Dedifferentiated amniotic fluid mesenchymal stem cell (primary cell): ENCODE data around the gene NUP50.

Experiments
- DNase-seq: peaks from one replicate; pipeline ENCODE4 v3.0.0-alpha.2; 2016; ENCODE audit errors: extremely low spot score

The NUP50 gene

DNA sequence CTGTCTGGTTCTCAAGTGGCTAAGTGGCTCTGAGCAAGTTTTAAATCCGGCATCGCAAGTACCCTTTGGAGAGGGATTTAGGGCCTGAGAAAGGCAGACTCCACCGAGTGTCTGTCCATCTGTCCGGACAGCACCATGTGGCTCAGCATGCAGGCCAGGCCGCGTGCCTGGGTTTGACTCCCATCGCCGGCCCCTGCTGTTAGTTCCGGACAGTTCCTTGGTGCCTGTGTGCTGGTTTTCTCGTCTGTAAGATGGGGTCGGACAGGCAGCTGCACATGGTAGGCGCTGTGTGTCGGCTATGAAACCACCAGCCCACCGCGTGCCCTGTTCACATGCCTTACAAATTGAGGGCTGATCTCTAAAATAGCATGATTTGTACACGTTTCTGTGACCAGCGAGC is 31.0 kb downstream of the NUP50 start:
- DNase-seq = no peak

DNA sequence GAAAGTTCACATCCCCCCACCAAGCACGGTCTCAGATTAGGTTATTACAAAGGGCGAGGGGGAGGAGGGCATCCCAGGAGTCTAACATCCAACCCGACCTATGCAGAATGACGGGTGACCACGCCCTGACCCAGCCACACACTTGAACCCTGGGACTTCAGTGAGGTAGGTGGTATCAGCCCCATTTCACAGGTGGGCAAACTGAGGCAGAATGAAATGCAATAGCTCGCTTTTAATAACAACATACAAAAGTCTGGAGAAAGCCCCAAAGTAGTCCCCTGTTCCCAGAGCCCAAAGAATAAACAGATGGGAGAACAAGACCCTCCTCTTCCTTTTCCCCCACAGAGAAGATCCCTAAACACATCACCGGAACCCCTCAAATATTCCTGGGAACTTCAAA is 31.9 kb downstream of the NUP50 start:
- no peak for DNase-seq

DNA sequence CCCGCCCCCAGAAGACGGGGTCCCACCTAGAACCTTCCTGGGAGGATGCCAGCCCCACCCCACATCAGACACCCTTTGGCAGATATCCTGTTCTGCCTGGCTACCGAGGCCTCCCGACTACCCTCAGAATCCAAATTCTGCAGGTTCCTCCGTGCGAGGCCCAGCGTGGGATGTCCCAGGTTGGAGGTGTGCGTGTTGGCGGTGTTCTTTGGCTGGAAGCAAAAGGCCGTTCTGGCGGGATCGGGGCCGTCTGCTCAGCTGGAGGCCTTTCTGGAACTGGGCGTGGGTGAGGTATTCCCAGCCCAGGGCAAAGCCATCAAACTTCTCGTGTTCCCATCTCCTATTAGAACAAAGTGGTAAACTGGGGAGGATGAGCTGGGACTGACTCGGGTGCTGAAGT is 32.6 kb downstream of the NUP50 start:
- DNase-seq = no peak

DNA sequence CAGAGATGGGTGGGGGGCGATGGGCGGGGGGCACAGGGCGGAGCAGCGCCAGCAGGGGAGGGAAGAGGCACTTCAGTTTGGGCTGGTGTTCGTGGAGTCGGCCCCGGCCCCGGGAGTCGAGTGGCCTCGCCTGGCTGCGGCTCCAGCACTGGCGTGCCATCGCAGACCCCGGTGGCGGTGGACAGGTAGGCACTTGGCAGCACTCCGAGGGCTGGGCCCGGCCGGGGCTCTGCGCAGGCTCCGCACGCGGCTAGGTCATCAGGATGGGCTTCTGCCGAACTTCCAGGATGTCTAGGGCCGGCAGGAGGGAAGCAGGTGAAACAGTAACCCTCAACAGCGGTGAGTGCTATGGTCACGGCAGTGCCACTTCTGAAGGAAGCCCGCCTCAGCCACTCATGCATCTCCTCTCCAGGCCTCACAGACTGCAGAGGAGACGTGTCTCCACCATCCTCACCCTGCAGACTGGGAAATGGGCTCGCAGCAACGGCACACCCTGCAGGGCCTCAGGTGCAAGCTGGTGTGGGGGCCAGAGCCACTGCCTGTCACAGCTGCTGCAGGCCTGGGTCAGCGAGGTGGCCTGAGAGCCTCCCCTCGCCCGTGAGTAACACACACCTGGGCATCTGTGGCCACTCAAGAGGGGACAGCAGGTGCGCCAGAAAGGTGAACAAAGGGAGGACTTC is 33.3 kb downstream of the NUP50 start:
- DNase-seq = no peak

DNA sequence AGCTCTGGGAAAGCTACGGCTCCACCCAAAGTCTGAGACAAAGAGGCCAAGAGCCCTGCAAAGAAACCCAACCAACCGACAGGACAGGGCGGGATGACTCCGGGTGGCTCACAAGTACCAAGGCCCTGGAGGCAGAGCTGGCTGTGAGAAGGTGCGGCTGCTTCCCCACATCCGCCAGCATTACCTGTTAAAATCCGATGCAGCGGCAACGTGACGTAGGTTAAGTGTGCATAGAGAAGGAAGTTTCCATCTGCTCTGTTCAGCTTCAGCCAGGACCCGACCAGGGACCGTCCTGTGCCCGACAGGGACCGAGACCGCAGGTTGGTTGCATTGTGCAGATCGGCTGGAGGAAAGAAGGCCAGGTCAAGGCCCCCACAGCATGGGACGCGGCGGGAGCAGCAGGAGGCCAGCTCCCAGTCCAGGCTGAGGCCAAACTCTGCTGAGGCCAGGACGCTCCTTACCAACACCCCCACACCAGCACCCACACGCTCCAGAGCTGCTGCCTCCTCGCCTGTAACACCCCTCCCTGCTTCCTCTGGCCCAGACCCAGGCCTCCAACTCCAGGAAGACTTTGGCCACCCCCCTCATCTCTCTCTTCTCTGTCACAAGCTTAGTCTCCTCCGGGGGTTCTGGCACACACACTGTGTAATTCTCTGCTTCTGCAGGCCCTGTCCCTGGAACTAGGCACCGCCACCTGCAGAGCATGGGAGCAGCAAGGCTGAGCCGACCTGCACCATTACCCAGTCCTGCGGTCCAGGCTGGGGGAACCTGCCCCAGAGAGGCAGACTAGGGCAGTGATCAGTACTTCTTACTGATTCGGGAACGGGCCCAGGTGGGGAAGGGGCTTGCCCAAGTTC is 34.1 kb downstream of the NUP50 start:
- DNase-seq = no peak

DNA sequence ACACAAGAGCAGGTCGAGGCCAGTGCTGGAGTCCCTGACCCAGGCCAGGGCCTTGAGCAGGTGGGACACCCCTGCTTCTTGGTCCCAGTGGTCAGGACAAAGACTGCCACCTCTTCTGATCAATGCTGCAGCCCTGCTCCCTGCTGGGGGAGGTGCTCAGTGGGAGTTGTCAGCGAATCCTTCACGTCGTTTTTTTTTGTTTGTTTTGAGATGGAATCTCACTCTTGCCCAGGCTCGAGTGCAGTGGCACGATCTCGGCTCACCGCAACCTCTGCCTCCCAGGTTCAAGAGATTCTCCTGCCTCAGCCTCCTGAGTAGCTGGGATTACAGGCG is 34.7 kb downstream of the NUP50 start:
- no peak for DNase-seq

DNA sequence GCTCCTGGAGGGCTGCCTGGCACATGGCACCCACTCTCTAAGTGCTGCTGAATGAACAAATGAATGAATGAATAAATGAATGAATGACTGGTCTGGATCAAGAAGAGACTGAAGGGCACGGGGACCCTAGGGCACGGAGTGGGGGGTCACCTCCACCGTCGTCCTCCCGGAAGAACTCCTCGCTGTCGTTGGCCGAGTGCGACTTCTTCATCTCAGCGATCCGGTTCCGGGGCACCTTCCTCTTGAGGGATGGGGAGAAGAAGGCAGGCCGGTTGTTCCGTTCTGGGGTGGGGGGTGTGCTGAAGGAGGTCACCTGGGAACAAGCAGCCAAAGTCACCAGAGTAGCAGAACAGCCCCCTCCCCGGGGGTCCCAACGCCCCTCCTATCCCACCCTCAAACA is 36.0 kb downstream of the NUP50 start:
- no peak for DNase-seq

DNA sequence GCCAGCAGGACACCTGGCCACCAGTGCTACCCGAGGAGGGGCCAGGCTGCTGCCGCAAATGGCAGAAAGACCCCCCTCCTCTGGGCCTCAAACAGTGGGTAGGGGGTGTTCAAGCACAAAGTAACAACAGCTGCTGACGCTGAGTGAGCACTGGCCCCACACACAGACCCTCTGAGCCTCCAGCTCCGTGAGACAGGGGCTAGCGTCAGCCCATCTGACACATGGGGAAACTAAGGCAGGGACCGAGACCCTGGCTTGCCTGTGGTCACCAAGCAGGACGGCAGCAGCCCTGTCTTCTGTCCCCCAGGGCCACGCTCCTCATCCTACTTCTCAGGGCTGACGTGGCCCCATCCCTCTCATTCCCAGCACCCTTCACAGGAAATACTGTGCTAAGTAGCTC is 36.5 kb downstream of the NUP50 start:
- no peak for DNase-seq

DNA sequence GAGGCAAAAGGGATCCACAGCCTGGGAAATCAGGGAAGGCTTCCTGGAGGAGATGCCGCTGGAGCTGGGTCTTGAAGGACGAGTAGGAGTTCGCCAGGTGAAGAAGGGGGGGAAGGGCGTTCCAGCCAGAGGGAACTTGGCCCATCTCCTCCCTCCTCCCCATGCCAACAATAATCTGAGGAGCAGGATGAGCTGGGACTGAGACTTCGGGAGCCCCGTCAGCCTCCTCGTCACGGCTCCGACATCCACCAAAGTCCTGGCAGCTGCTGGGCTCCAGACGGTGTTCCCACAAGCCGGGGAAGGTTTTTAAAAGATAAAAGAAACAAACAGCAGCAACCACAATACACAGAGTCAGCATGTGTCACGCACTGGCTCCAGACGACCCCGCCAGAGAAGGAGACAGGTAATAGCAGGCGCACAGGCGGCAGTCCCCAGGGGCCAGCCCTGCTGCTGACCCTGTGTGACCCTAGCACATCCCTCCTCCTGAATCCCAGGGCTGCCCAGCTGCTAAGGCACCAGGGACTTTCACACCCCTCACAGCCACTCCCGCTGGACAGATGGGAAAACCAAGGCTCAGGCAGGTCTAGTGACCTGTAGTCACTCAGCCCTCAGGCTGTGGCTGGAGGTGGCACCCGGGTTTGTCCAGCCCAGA is 37.3 kb downstream of the NUP50 start:
- DNase-seq = no peak

DNA sequence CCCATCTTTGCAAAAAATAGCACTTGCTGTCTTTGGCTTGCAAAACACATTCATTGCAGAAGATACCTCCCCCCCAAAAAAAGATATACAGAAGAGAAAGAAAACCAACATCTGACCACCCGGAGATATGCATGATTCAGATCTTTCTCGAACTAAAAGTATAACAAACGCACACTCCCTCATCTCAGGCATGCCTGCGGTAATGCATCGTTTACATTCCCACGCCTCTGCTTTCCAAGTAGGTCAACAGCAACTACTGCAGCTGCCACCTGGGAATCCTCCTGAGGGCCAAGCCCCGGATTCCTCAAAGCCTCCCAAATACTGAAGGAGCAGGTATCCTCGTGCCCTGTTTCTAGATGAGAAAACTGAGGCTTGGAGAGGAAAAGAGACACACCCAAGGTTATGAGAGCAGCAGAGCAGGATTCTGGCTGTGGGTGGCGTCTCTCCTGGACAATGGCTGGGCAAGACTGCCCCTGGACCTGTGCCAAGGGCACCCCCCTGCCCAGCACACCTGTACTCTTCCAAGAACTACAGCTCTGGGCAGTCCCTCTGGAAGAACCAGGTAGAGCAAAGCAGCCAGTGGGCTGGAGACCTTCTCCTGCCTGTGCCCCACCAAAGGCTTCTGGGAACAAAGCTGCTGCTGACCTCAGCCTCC is 38.1 kb downstream of the NUP50 start:
- DNase-seq = no peak

DNA sequence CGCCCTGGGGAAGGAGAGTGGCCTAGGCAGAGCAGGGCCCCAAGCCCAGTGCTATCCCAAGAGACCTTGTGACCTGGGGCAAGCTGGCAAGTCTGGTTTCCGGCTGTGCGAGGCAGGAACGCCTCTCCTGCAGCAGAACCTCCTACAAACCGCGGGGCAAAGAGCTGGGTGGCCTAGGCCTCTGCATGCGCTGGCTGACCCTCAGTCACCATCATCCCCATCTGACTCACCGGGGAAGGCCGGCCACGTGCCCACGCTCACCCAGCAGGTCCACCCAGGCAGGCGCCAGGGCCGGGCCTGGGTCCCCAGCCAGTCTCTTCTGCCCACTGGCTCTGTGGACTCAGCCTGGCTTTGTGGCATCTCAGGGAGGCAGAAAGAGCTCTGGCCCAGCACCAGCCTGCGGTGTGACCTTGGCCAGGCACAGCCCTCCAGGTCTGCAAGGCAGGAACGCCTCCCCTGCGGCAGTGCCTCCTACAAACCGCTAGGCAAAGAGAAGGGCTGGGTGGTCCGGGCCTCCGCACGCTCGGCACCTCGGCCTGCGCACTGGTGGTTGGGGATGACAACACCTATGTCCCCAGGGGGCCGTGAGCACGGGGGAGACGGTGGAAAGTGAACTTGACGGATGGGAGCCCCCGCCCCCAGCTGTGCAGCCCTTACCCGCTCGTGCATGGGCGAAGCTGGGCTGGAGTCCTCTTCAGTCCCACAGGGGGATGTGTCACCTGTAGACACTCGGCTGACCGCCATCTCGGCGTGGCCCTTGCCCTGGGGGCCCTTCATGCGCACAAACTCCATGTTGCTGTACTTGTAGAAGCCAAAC is 38.8 kb downstream of the NUP50 start:
- DNase-seq = no peak

DNA sequence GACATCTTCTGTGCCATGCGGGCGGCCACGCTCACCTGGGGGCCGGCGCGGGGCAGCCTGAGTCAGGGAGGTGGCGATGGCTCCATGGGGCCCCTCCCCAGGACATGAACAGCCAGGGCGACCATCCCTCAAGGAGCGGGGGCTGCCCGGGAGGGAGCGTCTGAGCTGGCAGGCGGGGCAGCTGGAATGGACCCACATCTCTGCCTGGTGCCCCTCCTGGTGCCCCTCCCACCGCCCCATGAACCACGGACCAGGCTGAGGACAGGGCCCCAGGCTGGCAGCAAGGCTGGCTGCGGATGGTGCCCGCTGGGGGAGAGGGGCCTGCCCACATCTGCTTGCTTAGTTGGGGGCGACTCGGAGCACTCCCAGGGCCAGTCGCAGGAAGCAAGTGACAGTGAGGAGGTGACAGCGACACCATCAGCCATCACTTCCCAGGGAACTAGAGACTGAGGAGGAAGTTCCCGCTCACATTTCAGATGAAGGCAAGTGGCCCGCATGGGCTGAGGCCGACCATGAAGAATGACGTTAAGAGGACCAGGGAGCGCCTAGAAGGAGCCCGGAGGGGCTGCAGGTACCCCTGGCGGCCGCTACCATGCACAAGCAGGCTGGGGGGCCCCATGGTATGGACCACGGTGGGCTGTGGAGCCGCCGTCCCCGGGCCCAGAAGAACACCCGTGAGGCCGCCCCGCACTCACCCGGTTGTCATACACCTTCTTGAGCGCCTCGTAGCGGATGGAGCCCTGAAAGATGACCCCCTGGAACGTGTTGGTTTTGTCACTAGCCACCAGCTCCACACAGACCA is 39.6 kb downstream of the NUP50 start:
- no peak for DNase-seq

DNA sequence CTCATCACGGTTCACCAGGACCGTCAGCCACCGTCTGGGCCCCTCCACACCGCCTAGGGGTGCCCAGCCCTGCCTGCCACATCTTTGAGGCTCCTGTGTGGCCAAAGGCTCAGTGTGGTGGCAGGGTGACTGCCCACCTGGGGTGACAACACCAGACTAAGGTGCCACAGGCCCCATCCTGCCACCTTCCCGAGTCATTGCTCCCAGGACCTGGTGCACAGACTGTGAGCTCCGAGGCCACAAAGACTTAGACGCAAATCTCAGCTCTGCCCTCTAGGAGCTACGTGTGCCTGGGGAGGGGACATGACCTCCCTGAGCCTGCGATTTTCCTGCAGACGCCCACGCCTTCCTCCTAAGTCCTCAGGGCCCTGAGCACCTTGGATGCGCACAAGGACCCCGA is 40.5 kb downstream of the NUP50 start:
- DNase-seq = no peak

DNA sequence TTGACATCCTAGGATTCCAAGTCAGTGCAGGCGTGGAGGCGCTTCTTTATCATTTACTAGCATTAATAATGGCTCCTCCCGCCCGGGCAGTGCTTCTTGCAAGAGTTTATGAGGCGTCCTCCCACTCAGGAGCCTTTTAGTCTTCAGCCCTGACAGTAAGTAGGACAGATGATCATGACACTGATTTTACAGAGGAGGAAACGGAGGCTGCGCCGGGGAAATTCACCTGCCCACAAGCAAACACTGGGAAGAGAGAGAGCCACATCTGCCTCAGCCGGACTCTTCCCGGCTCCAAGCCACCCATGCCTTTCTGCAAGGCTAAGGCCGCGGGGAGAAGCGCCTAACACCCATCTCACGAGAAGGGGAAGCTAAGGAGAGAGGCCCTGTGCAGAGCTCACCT is 41.1 kb downstream of the NUP50 start:
- DNase-seq = no peak

DNA sequence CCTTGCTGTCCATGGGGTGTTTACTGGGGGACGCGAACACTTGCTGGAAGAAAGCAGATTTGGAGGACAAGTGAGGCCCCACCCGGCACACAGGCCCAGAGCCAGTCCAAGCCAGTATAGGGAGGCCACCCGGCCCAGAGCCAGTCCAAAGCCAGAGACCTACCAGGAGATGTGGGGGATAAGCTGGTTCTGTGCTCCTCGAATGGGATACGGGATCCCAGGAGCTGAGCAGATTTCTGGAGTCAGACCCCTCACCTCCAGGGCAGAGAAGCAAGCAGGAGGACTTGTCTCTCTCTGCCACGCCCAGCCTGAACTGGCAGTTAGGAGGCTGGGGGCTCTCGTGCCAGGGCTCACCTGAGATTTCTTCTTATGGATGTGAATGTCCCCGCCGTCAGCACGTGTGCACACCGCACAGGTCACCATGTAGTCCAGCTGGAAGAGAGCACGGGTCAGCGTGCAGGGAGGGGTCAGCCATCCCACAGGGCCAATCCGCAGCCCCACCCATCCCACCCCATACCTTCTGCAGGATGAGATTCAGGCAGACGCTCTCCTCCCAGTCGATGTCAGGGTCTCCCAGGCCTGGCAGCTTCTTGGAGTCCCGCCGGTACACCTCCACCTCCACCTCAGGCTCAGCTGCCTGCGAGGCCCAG is 41.7 kb downstream of the NUP50 start:
- no peak for DNase-seq

DNA sequence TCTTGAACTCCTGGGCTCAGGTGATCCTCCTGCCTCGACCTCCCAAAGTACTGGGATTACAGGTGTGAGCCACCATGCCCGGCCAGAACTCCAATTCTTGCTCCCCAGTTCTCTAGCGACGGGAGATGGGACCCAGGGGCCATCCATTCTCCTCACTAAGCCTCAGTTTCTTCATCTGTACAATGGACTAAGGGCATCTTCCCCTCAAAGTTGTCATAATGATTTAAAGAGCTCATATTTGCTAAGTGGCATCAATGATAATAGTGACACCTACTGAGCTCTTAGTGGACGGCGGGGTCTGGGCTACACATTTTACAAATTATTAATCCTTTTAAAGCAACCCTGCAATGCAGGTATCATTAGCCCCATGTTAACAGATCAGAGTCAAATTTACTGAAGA is 42.5 kb downstream of the NUP50 start:
- no peak for DNase-seq

DNA sequence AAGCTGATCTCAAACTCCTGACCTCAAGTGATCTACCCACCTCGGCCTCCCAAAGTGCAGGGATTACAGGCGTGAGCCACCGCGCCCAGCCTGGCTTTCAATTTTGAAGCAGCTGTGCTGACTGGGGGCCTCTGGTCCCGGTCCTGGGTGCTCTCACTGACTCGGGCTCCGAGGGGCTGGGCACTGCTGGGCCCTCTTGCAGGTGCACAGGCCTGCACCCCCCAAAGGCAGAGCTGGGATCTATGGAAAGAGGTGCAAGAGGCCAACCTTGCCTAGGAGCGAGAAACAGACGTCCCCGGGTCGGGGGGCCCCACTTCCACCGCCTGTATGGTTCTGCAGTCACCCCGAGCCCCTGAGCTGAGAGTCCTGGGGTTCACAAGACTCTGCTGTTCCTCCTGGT is 43.8 kb downstream of the NUP50 start:
- DNase-seq = no peak

DNA sequence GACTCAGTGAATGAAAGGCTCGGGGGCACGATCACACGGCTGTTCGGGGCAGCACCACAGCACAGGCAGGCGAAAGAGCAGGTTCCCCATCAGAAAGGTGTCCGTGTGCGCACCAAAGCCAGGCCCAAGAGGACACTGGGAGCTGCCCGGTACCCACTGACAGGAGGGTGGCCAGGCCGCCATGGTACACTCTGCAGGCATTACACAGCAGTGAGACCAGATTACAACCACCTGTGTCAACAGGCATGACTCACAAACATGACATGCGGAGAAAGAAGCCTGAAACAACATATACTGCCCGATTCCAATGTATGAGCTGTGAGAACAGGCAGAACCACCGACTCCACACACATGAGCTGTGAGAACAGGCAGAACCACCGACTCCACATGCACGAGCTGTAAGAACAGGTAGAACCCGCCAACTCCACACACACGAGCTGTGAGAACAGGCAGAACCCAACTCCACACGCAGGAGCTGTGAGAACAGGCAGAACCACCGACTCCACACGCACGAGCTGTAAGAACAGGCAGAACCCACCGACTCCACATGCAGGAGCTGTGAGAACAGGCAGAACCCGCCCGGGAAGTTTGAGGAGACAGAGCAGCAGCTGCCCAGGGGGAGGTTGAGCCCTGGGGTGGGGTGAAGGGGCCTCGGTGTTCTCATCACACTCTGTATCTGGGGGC is 44.4 kb downstream of the NUP50 start:
- no peak for DNase-seq

DNA sequence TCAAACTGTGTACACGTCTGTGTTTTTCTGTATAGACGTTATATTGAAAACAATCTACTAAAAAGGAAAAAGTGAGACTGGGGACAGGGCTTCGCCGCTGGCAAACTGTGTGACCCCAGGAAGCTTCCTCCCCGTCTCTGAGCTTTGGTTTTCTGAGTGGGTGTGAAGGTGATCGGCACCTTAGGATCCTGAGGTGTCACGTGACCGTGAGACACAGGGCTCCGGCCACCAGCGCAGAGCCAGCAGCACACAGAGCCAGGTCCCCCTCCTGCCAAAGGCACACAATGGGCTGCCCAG is 44.9 kb downstream of the NUP50 start:
- DNase-seq = no peak
